ENCODE measurements around the gene APOE.
A peak's percentile ranks its signal among the peaks of the same experiment; 100 is the strongest.

APOE gene

GRCh38 chr19:44954649-44955504 lies 49.3 kb downstream of the APOE start, which contains the start of gene CLPTM1:
Gene CLPTM1 (plus strand): TSS chr19:44955380. CDS start chr19:44955396, 16 bp downstream.
- peak; percentile 96 for DNase-seq (ENCODE audit: low spot score)

GRCh38 chr19:44955505-44956439 lies 50.2 kb downstream of the APOE start:
- peak; percentile 14 for DNase-seq (ENCODE audit: low spot score)

- peak; percentile 80 for DNase-seq (ENCODE audit: low spot score)
Observed at GRCh38 chr19:44957526-44957925, 51.9 kb downstream of the APOE start.

- DNase-seq (ENCODE audit: low spot score): no peak
Observed at GRCh38 chr19:44958090-44958489, 52.5 kb downstream of the APOE start.
